Neural cell (in vitro differentiated cells): Measurements from ENCODE around the gene ASCL1.

Source experiments
- CTCF ChIP-seq: fragments of 450-650 bp; IDR thresholded peaks from 2 replicates; pipeline ENCODE4 v1.5.1; 2014; ENCODE audit warnings: antibody characterized with exemption, mild to moderate bottlenecking, moderate library complexity; ENCODE audit not compliant: poor library complexity, severe bottlenecking
- POLR2AphosphoS5 ChIP-seq: IDR thresholded peaks from 2 replicates; pipeline ENCODE4 v1.6.1; 2012
- RAD21 ChIP-seq: fragments of 450-650 bp; conservative IDR thresholded peaks from 2 replicates; pipeline ENCODE4 v1.6.1; 2014; ENCODE audit warnings: antibody characterized with exemption, mild to moderate bottlenecking, moderate library complexity
- TAF1 ChIP-seq: IDR thresholded peaks from 2 replicates; pipeline ENCODE4 v1.6.1; 2012; ENCODE audit warnings: low read depth

- no peak for TF ChIP-seq CTCF
- no peak for TF ChIP-seq POLR2AphosphoS5
- no peak for TF ChIP-seq RAD21
- TF ChIP-seq TAF1 = no peak
Observed at GRCh38 chr12:102993537-102993936, 36.1 kb downstream of the ASCL1 start.
